MM.1S (cell line): Measurements from ENCODE around the gene TMCO4.

Experiments used
- DNase-seq: peaks from one replicate; pipeline ENCODE4 v3.0.0-alpha.2; 2015
- H2AFZ ChIP-seq: fragments of 300-600 bp; sonication (generic); 2 replicates; pipeline ENCODE4 v1.6.0; 2016; ENCODE audit warnings: antibody characterized with exemption, low read length
- H3F3A ChIP-seq: fragments of 300-600 bp; sonication (generic); 2 replicates; pipeline ENCODE4 v1.6.1; 2016; ENCODE audit warnings: mild to moderate bottlenecking, antibody characterized with exemption, low read length, moderate library complexity, mixed read lengths; ENCODE audit not compliant: insufficient read depth
- H3K27ac ChIP-seq: fragments of 300-600 bp; sonication (generic); 2 replicates; pipeline ENCODE4 v1.5.1; 2016; ENCODE audit warnings: mild to moderate bottlenecking, low read length
- H3K27me3 ChIP-seq: fragments of 300-600 bp; sonication (generic); replicated peaks from 2 replicates; pipeline ENCODE4 v1.6.0; 2016; ENCODE audit warnings: low read length; ENCODE audit not compliant: insufficient read depth
- H3K36me3 ChIP-seq: fragments of 300-600 bp; sonication (generic); replicated peaks from 2 replicates; pipeline ENCODE4 v1.6.1; 2016; ENCODE audit warnings: mild to moderate bottlenecking, low read length, mixed read lengths; ENCODE audit not compliant: insufficient read depth
- H3K4me1 ChIP-seq: fragments of 300-600 bp; sonication (generic); 2 replicates; pipeline ENCODE4 v1.6.1; 2016; ENCODE audit warnings: low read length, mixed read lengths
- H3K4me2 ChIP-seq: fragments of 300-600 bp; sonication (generic); 2 replicates; pipeline ENCODE4 v1.6.0; 2016; ENCODE audit warnings: low read depth, low read length
- H3K4me3 ChIP-seq: fragments of 300-600 bp; sonication (generic); 2 replicates; pipeline ENCODE4 v1.5.1; 2016; ENCODE audit warnings: low read length, mixed read lengths
- H3K79me2 ChIP-seq: fragments of 300-600 bp; sonication (generic); 2 replicates; pipeline ENCODE4 v1.6.1; 2016; ENCODE audit warnings: mixed run types, low read length, mixed read lengths
- H3K9ac ChIP-seq: fragments of 300-600 bp; sonication (generic); 2 replicates; pipeline ENCODE4 v1.6.1; 2016; ENCODE audit warnings: low read length, mixed read lengths
- H3K9me2 ChIP-seq: fragments of 300-600 bp; sonication (generic); replicated peaks from 2 replicates; pipeline ENCODE4 v1.6.1; 2016; ENCODE audit warnings: mild to moderate bottlenecking, low read length, mixed read lengths; ENCODE audit not compliant: insufficient read depth
- H3K9me3 ChIP-seq: fragments of 300-600 bp; sonication (generic); replicated peaks from 2 replicates; pipeline ENCODE4 v1.6.1; 2016; ENCODE audit warnings: mild to moderate bottlenecking, low read length, mixed read lengths; ENCODE audit not compliant: insufficient read depth
- H4K20me1 ChIP-seq: fragments of 300-600 bp; sonication (generic); 2 replicates; pipeline ENCODE4 v1.6.1; 2016; ENCODE audit warnings: mild to moderate bottlenecking, low read length, moderate library complexity, mixed read lengths; ENCODE audit not compliant: insufficient read depth
- CTCF ChIP-seq: fragments of 300-600 bp; sonication (generic); IDR thresholded peaks from 2 replicates; pipeline ENCODE4 v1.5.1; 2016; ENCODE audit warnings: antibody characterized with exemption, low read length, mixed read lengths
- EZH2 ChIP-seq: fragments of 300-600 bp; sonication (generic); optimal IDR thresholded peaks from 2 replicates; pipeline ENCODE3; 2017; ENCODE audit warnings: low read depth, mild to moderate bottlenecking, antibody characterized with exemption, low read length, mixed read lengths
- EZH2phosphoT487 ChIP-seq: fragments of 300-600 bp; sonication (generic); IDR thresholded peaks from 2 replicates; pipeline ENCODE4 v1.6.1; 2018; ENCODE audit warnings: antibody characterized with exemption, low read length

The TMCO4 gene

GRCh38 chr1:19785660-19786059 is 14.1 kb downstream of the TMCO4 start:
- H3K27ac ChIP-seq, result no peak overlapping the region
- no peaks in the 10 kb centered on the region for H3K9me3 ChIP-seq
- no peaks in the 10 kb centered on the region for H3K9me2 ChIP-seq
- peaks cover 4% of the 10 kb centered on the region for H3F3A ChIP-seq
- no peak overlapping the region for H2AFZ ChIP-seq
- no peaks in the 10 kb centered on the region for H3K36me3 ChIP-seq
- H3K79me2 ChIP-seq, result no peaks in the 10 kb centered on the region
- DNase-seq, result no peak
- H3K4me3 ChIP-seq, result no peak overlapping the region
- H3K4me1 ChIP-seq, result peaks cover 11% of the 10 kb centered on the region
- H4K20me1 ChIP-seq, result 0 out of 2 replicates have a peak, but pooled peaks cover 3% of the 10 kb centered on the region
- TF ChIP-seq CTCF (no peak), EZH2 (no peak), EZH2phosphoT487 (no peak)
- H3K4me2 ChIP-seq, result no peak overlapping the region
- no peak overlapping the region for H3K9ac ChIP-seq
- no peaks in the 10 kb centered on the region for H3K27me3 ChIP-seq

GRCh38 chr1:19780267-19780877 is 19.3 kb downstream of the TMCO4 start:
- Histone ChIP-seq H4K20me1 (no peaks in the 10 kb centered on the region), H2AFZ (no peak overlapping the region), H3K9me3 (no peaks in the 10 kb centered on the region), H3K4me1 (no peaks in the 10 kb centered on the region), H3K4me3 (no peak overlapping the region), H3K4me2 (no peak overlapping the region), H3K27ac (no peak overlapping the region), H3K9me2 (no peaks in the 10 kb centered on the region), H3K79me2 (no peaks in the 10 kb centered on the region), H3K27me3 (no peaks in the 10 kb centered on the region), H3F3A (no peaks in the 10 kb centered on the region), H3K36me3 (no peaks in the 10 kb centered on the region; the same call in 1 of the 2 replicates), H3K9ac (no peak overlapping the region)
- DNase-seq, result no peak
- TF ChIP-seq EZH2 (no peak), EZH2phosphoT487 (no peak), CTCF (no peak)

GRCh38 chr1:19776933-19777332 is 22.8 kb downstream of the TMCO4 start:
- no peaks in the 10 kb centered on the region for H3K4me1 ChIP-seq

More at GRCh38 chr1:19776933-19777332, 22.8 kb downstream of the TMCO4 start:
- H3K9me3 ChIP-seq, result no peaks in the 10 kb centered on the region
- H3K79me2 ChIP-seq, result no peaks in the 10 kb centered on the region
- no peaks in the 10 kb centered on the region for H3K27me3 ChIP-seq
- DNase-seq, result no peak
- H3K27ac ChIP-seq, result no peak overlapping the region
- no peaks in the 10 kb centered on the region for H3F3A ChIP-seq
- no peak overlapping the region for H3K4me2 ChIP-seq
- no peaks in the 10 kb centered on the region for H3K9me2 ChIP-seq
- H3K9ac ChIP-seq, result no peak overlapping the region
- H3K36me3 ChIP-seq, result no peaks in the 10 kb centered on the region; the same call in 1 of the 2 replicates
- H4K20me1 ChIP-seq, result no peaks in the 10 kb centered on the region
- TF ChIP-seq CTCF, result no peak
- TF ChIP-seq EZH2phosphoT487, result no peak
- TF ChIP-seq EZH2, result no peak
- H2AFZ ChIP-seq, result no peak overlapping the region
- no peak overlapping the region for H3K4me3 ChIP-seq
